CD4-positive, alpha-beta memory T cell (primary cell): Measurements from ENCODE around the gene F8. TPM values are rescaled to one million over a fixed set of nuclear protein-coding genes. Genes with fewer than 3 reads are reported as not detected.
"Not testable (repeated sequence)": the region's sequence is repeated elsewhere in the genome, so short reads cannot be mapped to it uniquely, and the experiment has no call there.

ENCODE experiments used
- CTCF ChIA-PET: fragments of 350-600 bp; sonication (Branson Sonifier 250); formaldehyde crosslinking; loops from one replicate; lab custom pipeline; 2021; ENCODE audit warnings: inconsistent platforms; ENCODE audit not compliant: partially characterized antibody; lab: Charles Lee
- POLR2A ChIA-PET: fragments of 350-600 bp; sonication (Branson Sonifier 250); formaldehyde crosslinking; loops from one replicate; lab custom pipeline; 2021; ENCODE audit not compliant: partially characterized antibody; lab: Charles Lee
- DNase-seq, 5 donors: peaks; one replicate each; pipeline versions ENCODE4 v3.0.0 to v3.0.0-alpha.2; 2020 to 2022; ENCODE audit warnings: mixed read lengths in 1 of 5
- H3K27ac ChIP-seq: one replicate; pipeline ENCODE4 v1.7.0; 2013; ENCODE audit warnings: low read depth, low read length
- H3K27me3 ChIP-seq: 2 replicates; pipeline ENCODE4 v1.7.0; 2013; ENCODE audit warnings: mild to moderate bottlenecking, low read length, moderate library complexity; ENCODE audit not compliant: insufficient read depth
- H3K36me3 ChIP-seq: 2 replicates; pipeline ENCODE4 v1.7.0; 2013; ENCODE audit warnings: mild to moderate bottlenecking, low read length, moderate library complexity; ENCODE audit not compliant: insufficient read depth
- H3K4me1 ChIP-seq: 2 replicates; pipeline ENCODE4 v1.7.0; 2013; ENCODE audit warnings: mild to moderate bottlenecking, low read length, moderate library complexity; ENCODE audit not compliant: insufficient read depth
- H3K4me3 ChIP-seq, 2 donors: one replicate each; pipeline ENCODE4 v1.7.0; 2013; ENCODE audit warnings: low read length in 2 of 2, mild to moderate bottlenecking in 1 of 2
- H3K9me3 ChIP-seq, 2 donors: one replicate each; pipeline ENCODE4 v1.7.0; 2013; ENCODE audit warnings: low read length in 2 of 2, control low read depth in 1 of 2; ENCODE audit not compliant: control insufficient read depth in 1 of 2
- H3K27ac Mint-ChIP-seq, 7 donors: one replicate each; pipeline ENCODE4 v1.8.0; 2020 to 2021; ENCODE audit warnings: mixed read lengths in 7 of 7, mild to moderate bottlenecking in 6 of 7, inconsistent platforms in 3 of 7, moderate library complexity in 3 of 7
- H3K27me3 Mint-ChIP-seq, 2 donors: one replicate each; pipeline ENCODE4 v1.8.0; 2020 to 2021; ENCODE audit warnings: mixed read lengths in 2 of 2
- H3K36me3 Mint-ChIP-seq, 2 donors: one replicate each; pipeline ENCODE4 v1.8.0; 2020 to 2021; ENCODE audit warnings: mixed read lengths in 2 of 2, inconsistent platforms in 1 of 2, mild to moderate bottlenecking in 1 of 2
- H3K4me1 Mint-ChIP-seq, 4 donors: one replicate each; pipeline ENCODE4 v1.8.0; 2020 to 2021; ENCODE audit warnings: mixed read lengths in 4 of 4, mild to moderate bottlenecking in 1 of 4
- H3K4me3 Mint-ChIP-seq, 8 donors: one replicate each; pipeline ENCODE4 v1.8.0; 2020 to 2021; ENCODE audit warnings: mixed read lengths in 8 of 8, mild to moderate bottlenecking in 7 of 8, moderate library complexity in 6 of 8, inconsistent platforms in 3 of 8
- H3K9me3 Mint-ChIP-seq, 8 donors: one replicate each; pipeline ENCODE4 v1.8.0; 2020 to 2021; ENCODE audit warnings: mixed read lengths in 8 of 8, mild to moderate bottlenecking in 5 of 8, inconsistent platforms in 3 of 8, moderate library complexity in 1 of 8
- intact Hi-C: fragments of 100-400 bp; cut with micrococcal nuclease; formaldehyde crosslinking; loops from one replicate; pipeline ENCODE4 v1.15.1; 2023
- polyA plus RNA-seq, 2 donors: library from polyadenylated mRNA; unstranded; fragments of 300-500 nt; fragmentation: Illumina TruSeq; gene quantifications; one replicate each; pipeline ENCODE4 v1.2.3, GENCODE V29; 2021
- total RNA-seq, 2 experiments: library from RNA; stranded (reverse); gene quantifications; one replicate each; pipeline ENCODE4 v1.2.3, GENCODE V29; 2021

The F8 gene
- total and polyA plus RNA-seq, 4 experiments from 2014 or later, result 2.4 to 7.2 (median 3.7) TPM

- H3K27me3 ChIP-seq, result no peaks in the 10 kb centered on the region
- peak overlapping the region in 1 of 2 donors; percentile 41 for H3K4me3 ChIP-seq
- H3K9me3 ChIP-seq, result no peaks in the 10 kb centered on the region
- Mint-ChIP-seq H3K9me3 (peaks cover 0 to 7% (median 0%) of the 10 kb centered on the region in 8 donors), H3K27me3 (no peaks in the 10 kb centered on the region), H3K4me3 (peak overlapping the region; percentile 73 to 86 (median 81)), H3K36me3 (peaks cover 0 to 6% of the 10 kb centered on the region in 2 donors), H3K27ac (peak overlapping the region; percentile 90 to 97 (median 95)), H3K4me1 (peaks cover 5 to 32% (median 17%) of the 10 kb centered on the region in 4 donors)
- CTCF ChIA-PET, result interaction anchor here (0.8 to 1.1 kb wide), 2 partner anchors 30 to 108 kb away, joined by 3 to 5 read pairs; no protein-coding TSS in a partner anchor
- DNase-seq, result no peak
- peaks cover 15% of the 10 kb centered on the region for H3K4me1 ChIP-seq
- intact Hi-C loops, result loop anchor here (1.0 to 2.0 kb wide), 5 partner anchors 30 to 740 kb away; partner anchors contain the start of genes BRCC3, CMC4 and MTCP1
- POLR2A ChIA-PET, result interaction anchor here (0.6 to 1.4 kb wide), 12 partner anchors 16 to 1994 kb away, joined by 3 to 10 read pairs (median 4); partner anchors contain the start of genes BRCC3, CMC4, MTCP1 and VBP1
- H3K36me3 ChIP-seq, result no peaks in the 10 kb centered on the region
- H3K27ac ChIP-seq, result peak overlapping the region; percentile 94
Observed at GRCh38 chrX:155026420-155026726, 3.9 kb upstream of the F8 start.

DNA sequence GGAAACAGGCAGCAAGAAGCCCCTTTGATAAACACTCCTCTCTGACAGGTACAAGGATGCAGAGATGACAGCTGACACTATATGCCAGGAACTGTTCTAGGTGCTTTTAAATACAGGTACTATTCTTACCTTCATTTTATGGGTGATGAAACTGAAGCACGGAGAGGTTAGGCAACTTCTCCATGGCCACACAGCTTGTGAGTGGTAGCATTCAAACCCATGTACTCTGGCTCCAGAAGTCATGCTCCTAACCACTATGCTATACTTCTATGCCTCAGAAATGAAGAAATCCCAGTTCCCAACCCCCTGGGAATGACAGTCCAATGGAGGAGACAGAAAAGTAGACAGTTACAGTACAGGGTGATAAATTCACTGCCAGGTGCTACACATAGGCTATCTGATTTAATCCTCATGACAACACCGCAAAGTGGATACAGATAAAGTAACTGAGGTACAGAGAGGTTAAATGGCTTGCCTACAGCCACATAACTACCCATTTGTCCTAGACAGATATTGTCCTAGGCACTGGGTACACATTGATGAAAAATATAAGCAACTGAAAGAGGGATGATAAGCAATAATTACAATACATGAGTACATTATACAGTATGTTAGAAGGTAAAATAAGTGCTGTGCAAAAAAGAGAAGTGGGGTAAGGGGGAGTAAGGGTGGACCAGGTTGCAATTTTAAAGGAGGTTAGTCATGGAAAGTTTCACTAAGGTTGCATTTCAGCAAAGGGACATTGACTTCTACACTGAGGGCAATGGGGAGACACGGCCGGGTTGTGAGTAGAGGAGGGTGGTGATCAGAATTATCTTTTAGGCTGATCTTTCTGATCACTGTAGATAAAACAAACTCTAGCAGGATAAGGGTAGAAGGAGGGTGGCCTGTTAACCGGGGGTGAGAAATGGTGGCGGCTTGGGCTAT, 1.6 kb upstream of the F8 start:
- Mint-ChIP-seq H3K27ac (peak overlapping the region in 2 of 7 donors; percentile 13 to 59), H3K36me3 (peaks cover 0 to 6% of the 10 kb centered on the region in 2 donors), H3K4me3 (no peak overlapping the region), H3K4me1 (peaks cover 2 to 26% (median 12%) of the 10 kb centered on the region in 4 donors), H3K9me3 (peaks cover 0 to 7% (median 0%) of the 10 kb centered on the region in 8 donors), H3K27me3 (no peaks in the 10 kb centered on the region)
- Histone ChIP-seq H3K9me3 (no peaks in the 10 kb centered on the region), H3K27me3 (no peaks in the 10 kb centered on the region), H3K4me3 (no peak overlapping the region), H3K4me1 (peaks cover 15% of the 10 kb centered on the region), H3K36me3 (no peaks in the 10 kb centered on the region), H3K27ac (no peak overlapping the region)
- no peak for DNase-seq
- CTCF ChIA-PET, result interaction anchor here (1.1 to 1.4 kb wide), 2 partner anchors 24 to 33 kb away, joined by 3 to 5 read pairs; no protein-coding TSS in a partner anchor
- POLR2A ChIA-PET, result no interaction called here
- intact Hi-C loops, result no loop called here

DNA sequence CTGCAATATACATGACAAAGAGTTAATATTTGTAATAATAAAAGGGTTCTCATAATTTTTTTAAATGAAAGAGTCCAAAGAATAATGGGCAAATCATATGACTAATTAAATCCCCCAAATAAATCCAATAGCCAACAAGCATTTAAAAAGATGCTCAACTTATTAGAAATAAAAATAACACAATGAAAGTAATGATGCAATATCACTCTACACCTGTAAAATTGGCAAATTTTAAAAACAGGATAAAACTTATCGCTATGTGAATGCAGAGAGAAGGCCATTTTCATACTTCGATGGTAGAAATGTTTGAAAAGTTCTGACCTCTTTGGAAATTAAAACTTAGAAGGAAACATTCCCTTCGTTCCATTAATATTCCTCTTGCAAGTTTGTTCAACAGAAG, 1.9 kb downstream of the F8 start:
- no peak overlapping the region for H3K4me3 ChIP-seq
- no peaks in the 10 kb centered on the region for H3K36me3 ChIP-seq
- H3K27ac Mint-ChIP-seq, result no peak overlapping the region
- ChIA-PET CTCF (no interaction called here), POLR2A (no interaction called here)
- H3K4me1 ChIP-seq, result no peaks in the 10 kb centered on the region
- intact Hi-C loops, result no loop called here
- H3K4me1 Mint-ChIP-seq, result no peaks in the 10 kb centered on the region
- H3K36me3 Mint-ChIP-seq, result no peaks in the 10 kb centered on the region
- no peaks in the 10 kb centered on the region for H3K27me3 ChIP-seq
- no peaks in the 10 kb centered on the region for H3K9me3 Mint-ChIP-seq
- no peak overlapping the region for H3K27ac ChIP-seq
- H3K4me3 Mint-ChIP-seq, result no peak overlapping the region
- no peaks in the 10 kb centered on the region for H3K9me3 ChIP-seq
- no peak for DNase-seq
- no peaks in the 10 kb centered on the region for H3K27me3 Mint-ChIP-seq

DNA sequence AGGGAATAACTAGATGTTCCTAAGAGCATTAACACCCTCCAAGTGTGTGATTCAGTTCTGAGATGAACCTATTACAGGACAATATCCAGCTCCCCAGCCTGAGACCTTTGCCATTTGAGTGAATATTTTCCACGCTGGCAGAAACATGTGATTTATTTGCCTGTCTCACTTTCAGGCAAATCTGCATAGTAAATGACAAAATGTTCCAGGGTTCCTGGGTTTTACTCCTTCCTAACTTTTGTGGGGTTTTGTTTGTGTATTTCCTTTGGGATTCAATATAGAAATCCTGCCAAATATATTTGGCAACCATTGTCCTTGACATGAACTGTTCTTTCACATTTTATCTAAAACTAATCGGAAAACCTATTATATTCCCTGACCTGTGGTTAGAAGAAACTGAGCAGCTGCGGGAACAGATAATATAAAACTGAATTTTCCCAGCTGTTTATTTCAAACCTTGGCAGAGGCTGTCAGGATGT, 12.5 kb downstream of the F8 start:
- H3K9me3 Mint-ChIP-seq, result peaks cover 0 to 2% (median 0%) of the 10 kb centered on the region in 8 donors
- H3K36me3 Mint-ChIP-seq, result no peaks in the 10 kb centered on the region
- no peak overlapping the region for H3K27ac ChIP-seq
- no peaks in the 10 kb centered on the region for H3K9me3 ChIP-seq
- ChIA-PET CTCF (no interaction called here), POLR2A (interaction anchor here (1.5 kb wide), 1 partner anchor 17 kb away, joined by 4 read pairs; the partner anchor contains the start of gene FUNDC2)
- H3K27me3 ChIP-seq, result no peaks in the 10 kb centered on the region
- no peaks in the 10 kb centered on the region for H3K36me3 ChIP-seq
- peaks cover 1 to 2% of the 10 kb centered on the region in 2 donors for H3K27me3 Mint-ChIP-seq
- H3K27ac Mint-ChIP-seq, result no peak overlapping the region
- no peaks in the 10 kb centered on the region for H3K4me1 Mint-ChIP-seq
- H3K4me1 ChIP-seq, result no peaks in the 10 kb centered on the region
- H3K4me3 ChIP-seq, result no peak overlapping the region
- intact Hi-C loops, result no loop called here
- DNase-seq, result no peak
- no peak overlapping the region for H3K4me3 Mint-ChIP-seq

DNA sequence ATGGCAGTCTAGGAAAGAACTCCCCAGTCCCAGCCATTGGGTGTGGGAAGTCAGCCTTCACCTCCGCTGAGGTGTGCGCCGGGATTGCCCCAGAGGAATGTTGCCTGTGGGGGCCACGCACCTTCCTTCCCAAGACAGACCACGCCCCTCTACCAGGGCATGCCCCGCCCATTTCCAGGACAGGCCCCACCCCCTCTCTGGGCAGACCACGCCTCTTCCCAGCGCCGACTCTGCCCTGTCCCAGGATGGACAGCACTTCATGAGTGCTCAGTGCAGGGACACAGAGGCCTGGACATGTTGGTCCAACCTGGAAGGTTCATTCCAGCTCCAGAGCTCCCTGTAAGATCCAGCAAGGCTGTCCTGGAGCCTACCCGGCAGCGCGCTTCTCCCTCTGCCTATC, 13.9 kb downstream of the F8 start:
- H3K36me3 Mint-ChIP-seq, H3K27ac Mint-ChIP-seq, H3K36me3 ChIP-seq, H3K4me1 Mint-ChIP-seq, H3K4me3 ChIP-seq, H3K27ac ChIP-seq, H3K9me3 Mint-ChIP-seq, H3K4me1 ChIP-seq, H3K27me3 Mint-ChIP-seq, intact Hi-C loops, POLR2A ChIA-PET, H3K4me3 Mint-ChIP-seq, DNase-seq, H3K9me3 ChIP-seq, CTCF ChIA-PET, H3K27me3 ChIP-seq: not testable (repeated sequence)

DNA sequence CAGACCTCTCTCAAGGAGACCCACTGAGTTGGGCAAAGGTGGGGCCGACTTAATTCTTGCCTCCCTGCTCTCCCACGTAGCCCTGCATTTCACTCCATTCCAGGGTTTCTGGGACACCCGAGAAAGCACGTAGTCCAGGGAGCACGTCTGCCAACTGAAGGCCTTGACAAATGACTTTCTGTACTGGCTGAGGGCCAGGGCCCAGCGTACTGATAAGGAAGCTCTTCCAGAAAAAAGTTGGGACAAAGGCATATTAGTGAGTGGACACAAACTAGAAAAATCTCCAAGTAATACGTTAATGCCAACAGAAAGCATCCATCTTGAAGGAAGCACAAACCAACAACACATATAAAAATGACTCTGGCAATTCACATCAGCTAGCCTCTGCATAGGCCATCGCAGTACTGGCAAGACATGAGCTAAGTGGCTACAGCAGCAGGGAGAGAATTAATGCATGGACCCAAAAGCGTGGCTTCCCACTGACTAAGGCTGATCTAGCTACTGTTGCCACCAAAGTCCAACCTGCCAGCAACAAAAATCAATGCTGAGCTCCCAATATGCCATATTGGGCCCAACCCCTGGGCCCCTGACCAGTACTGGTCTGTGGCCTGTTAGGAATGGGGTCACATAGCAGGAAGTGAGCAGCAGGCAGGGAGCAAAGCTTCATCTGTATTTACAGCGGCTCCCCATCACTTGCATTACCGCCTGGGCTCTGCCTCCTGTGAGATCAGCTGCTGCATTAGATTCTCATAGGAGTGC, 15.4 kb downstream of the F8 start:
- H3K36me3 Mint-ChIP-seq, H3K27ac Mint-ChIP-seq, CTCF ChIA-PET, H3K9me3 Mint-ChIP-seq, H3K27me3 ChIP-seq, H3K9me3 ChIP-seq, H3K4me1 Mint-ChIP-seq, H3K36me3 ChIP-seq, DNase-seq, H3K27me3 Mint-ChIP-seq, H3K4me1 ChIP-seq, H3K4me3 Mint-ChIP-seq, POLR2A ChIA-PET, H3K27ac ChIP-seq, intact Hi-C loops, H3K4me3 ChIP-seq: not testable (repeated sequence)

DNA sequence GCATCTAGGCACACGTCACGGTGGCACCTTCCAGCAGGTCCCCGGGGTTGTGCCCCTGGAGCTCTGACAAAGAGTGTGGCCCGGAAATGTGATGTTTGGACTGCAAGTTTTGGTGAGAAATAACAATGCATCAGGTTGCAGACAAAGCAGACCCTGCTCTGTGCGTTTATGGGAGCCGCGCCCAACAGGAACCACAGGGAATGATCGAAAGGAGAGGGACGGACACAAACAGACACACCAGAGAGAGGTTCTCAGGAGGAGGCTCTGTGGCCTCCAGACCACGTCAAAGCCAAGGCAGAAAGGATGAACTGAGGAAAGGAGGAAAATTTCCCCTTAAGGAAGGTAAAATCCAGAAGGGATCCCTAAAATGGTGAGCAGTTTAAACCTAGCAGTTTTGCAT, 16.1 kb downstream of the F8 start:
- H3K27me3 ChIP-seq, H3K27me3 Mint-ChIP-seq, H3K9me3 Mint-ChIP-seq, H3K36me3 ChIP-seq, H3K4me3 Mint-ChIP-seq, H3K9me3 ChIP-seq, CTCF ChIA-PET, DNase-seq, H3K4me1 Mint-ChIP-seq, H3K27ac Mint-ChIP-seq, POLR2A ChIA-PET, H3K36me3 Mint-ChIP-seq, H3K27ac ChIP-seq, H3K4me1 ChIP-seq, intact Hi-C loops, H3K4me3 ChIP-seq: not testable (repeated sequence)
